ENCODE results near the gene OPN3.

The OPN3 gene

DNA sequence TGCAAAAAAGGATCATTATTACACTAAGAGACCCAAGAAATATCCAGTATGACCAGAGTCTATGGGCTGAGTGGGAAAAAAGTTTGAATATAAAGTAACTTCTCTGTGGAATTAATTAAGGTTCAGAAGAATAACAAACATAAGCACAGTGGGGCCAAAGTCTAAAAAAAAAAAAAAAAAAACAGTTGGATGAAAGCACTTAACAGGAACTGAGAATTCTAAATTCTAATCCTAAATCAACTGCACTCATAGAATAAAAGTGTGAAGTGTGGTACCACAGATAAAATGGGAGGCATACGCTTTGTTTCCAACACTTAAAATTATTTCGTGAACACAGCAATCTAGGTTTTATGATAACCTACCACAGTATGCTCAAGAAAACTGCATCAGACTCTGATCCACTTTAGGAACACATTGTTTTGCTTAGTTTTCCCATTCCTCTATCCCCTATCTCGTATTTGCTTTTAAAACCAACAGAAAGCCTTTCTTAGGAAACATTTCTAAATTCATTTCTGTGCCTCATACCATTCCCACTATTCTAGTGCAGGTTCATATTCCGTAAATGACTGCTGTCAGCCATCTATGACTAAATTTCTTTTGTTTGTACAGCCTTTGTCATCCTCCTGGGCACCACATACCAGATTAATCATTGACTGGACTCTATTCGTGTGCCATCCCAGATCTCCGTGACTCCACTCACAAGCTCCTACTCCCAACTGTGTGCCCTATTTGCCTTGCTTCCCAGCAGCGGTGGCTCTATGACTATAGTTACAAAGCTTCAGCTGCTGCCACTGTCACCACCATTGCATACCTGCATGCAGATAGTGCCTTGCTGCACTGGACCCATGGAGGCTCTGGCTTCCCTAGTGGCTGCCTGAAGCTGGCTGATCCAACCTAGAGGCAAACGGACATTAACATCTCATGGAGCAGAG, 24.9 kb downstream of the OPN3 start:
- no peak for DNase-seq

GRCh38 chr1:241614572-241614971, 25.6 kb downstream of the OPN3 start:
- no peak for DNase-seq

- no peak for DNase-seq
Observed at GRCh38 chr1:241614144-241614543, 26.0 kb downstream of the OPN3 start.

GRCh38 chr1:241612533-241613477, 27.4 kb downstream of the OPN3 start:
- DNase-seq: peak; percentile 11

GRCh38 chr1:241611736-241612135, 28.4 kb downstream of the OPN3 start:
- DNase-seq: no peak

DNA sequence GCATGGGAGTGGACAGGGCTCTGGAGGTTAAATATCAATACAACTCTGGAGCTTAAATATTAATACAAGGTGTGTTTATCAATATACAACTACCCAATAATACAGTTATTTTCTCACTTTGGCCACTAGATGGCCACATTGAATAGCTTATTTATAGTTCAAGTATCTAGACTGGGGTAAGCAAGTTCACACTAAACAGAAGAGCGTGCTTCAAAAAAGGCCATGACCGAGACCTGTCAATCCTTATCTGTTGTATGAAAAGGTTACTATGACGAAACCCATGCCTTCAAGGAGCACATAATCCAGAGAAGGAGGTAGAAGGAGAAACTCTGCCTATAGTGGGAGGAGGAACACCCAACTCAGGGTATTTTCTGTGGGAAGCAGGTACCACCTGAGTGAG, 29.1 kb downstream of the OPN3 start:
- no peak for DNase-seq

- DNase-seq: no peak
Observed at GRCh38 chr1:241610056-241610815, 29.9 kb downstream of the OPN3 start.

GRCh38 chr1:241608379-241609033, 31.7 kb downstream of the OPN3 start:
- no peak for DNase-seq

DNA sequence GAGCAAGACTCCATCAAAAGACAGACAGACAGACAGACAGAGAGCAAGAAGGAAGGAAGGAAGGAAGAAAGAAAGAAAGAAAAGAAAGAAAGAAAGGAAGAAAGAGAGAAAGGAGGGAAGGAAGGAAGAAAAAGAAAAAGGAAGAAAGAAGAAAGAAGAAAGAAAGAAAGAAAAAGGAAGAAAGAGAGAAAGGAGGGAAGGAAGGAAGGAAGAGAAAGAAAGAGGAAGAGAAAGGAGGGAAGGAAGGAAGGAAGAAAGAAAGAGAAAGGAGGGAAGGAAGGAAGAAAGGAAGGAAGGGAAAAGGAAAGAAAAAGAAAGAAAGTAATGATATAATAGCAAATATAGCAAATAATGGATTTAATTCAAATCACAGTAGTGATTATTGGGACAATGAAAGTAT, 32.7 kb downstream of the OPN3 start:
- DNase-seq: no peak

DNA sequence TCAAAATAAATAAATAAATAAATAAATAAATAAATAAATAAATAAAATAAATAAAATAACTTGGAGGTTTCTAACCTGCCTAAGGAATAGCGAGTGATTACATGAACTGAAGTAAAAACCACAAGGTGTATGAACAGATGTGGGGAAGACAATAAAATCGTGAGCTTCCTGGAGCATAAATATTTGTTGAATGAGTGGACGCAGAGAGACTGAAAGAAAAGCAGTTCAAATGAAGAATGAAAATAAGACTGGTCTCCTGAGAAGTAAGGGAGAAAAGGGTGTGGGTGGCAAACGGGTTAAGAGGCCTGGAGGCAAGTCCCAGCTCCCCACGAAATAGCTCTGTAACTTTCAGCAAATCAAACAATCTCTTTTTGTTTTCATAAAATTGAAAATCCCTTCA, 33.6 kb downstream of the OPN3 start:
- no peak for DNase-seq

- no peak for DNase-seq
Observed at GRCh38 chr1:241605146-241605805, 34.9 kb downstream of the OPN3 start.

DNA sequence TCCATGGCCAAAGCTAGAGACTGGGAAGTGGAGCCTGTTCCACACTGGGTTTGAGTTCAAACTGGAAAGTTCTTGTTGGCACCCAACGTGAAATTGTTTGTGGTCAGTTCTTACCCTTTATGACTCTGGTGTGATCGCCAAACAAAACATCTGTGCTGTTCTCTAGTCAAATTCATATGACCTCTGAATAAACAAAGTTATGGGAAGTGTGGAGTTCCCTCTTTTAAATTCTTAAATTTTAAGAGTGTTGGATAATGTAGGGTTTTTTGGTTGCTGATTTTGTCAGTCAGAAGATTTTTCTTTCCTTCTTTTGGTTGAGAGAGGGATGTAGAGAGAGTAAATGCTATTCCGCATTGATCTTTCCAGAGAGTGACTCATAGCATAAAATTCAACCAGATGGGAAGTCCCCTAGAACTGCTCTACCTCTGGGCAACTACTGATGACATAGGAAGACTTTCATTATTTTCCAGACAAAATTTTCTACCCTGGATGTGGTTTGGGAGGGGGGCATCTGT, 36.4 kb downstream of the OPN3 start:
- no peak for DNase-seq

GRCh38 chr1:241600496-241600901, 39.7 kb downstream of the OPN3 start:
- no peak for DNase-seq

GRCh38 chr1:241598249-241598648, 41.9 kb downstream of the OPN3 start:
- DNase-seq: no peak

DNA sequence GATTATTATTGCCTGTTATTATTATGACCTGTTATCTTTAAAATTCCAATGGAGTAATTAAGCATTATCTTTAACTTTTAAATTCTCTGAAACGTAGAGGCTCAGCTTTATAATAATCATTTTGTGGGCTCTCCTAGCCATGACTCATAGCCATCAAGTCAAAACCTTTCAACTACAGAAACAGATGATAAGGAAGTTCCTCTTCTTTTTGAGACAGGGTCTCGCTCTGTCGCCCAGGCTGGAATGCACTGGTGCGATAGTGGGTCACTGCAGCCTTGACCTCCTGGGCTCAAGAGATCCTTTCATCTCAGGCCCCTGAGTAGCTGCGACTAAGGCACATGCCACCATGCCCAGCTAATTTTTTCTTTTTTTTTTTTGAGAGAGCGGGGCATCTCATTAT, 43.5 kb downstream of the OPN3 start:
- no peak for DNase-seq

- no peak for DNase-seq
Observed at GRCh38 chr1:241593186-241593585, 47.0 kb downstream of the OPN3 start.

DNA sequence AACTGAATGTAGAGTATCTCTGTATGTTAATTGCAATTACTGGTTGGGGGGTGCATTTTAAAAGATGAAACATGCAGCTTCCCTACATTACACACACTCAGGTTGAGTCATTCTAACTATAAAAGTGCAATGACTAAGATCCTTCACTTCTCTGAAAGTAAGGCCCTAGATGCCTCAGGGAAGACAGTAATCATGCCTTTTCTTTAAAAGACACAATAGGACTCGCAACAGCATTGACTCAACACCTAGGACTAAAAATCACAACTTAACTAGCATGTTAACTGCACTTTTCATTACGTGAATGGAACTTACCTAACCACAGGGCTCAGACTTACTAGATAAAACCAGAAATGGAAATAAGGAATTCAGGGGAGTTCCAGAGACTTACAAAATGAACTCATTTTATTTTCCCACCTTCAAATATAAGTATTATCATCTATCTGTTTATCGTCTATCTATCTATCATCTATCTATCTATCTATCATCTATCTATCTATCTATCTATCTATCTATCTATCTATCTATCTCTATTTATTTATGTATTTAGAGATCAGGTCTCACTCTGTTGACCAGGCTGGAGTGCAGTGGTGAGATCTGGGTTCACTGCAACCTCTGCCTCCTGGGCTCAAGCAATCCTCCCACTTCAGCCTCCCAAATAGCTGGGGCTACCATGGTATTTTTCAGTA, 47.8 kb downstream of the OPN3 start:
- DNase-seq: no peak

DNA sequence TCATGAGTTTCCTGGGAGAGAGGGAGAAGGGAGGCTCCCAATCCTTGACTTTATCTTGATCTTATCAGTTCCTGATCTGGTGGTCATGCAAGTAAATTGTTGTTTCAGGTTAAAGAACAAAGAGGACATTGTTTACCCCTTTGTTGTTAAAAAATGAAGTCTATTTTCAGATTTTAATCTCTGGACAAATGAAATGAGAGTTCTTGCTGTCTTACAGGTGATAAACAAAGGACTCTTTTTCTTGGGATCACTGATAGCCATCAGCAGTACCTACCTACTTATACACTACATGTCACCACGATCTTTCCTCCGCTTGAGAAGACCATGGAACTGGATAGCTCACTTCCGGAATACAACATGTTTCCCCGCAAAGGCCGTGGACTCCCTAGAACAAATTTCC, 48.4 kb downstream of the OPN3 start:
- no peak for DNase-seq

- peak; percentile 28 for DNase-seq
Observed at GRCh38 chr1:241591317-241591716, 48.9 kb downstream of the OPN3 start.

- no peak for DNase-seq
Observed at GRCh38 chr1:241590719-241591118, 49.5 kb downstream of the OPN3 start.

DNA sequence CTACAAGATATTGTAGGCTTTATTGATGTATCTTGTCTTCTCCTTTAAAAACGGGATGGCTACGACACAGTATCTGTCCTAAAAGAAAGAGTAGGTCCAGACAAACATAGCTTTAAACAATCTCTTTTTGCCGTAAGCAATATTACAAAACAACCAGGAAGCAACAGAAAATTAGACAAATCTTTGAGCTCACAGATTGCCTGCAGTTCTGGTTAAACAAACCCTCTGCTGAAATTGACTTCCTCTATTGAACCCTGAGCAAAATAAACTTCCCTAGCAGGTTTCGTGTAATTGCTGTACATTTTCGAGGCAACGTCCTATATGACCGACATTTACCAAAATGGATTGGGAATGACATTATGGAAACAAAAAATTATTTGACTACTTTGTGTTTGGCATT, 50.6 kb downstream of the OPN3 start:
- DNase-seq: no peak

Data from CD4-positive, alpha-beta T cell treated with Interferon gamma for 1 hour (primary cell).